C4-2B (cell line): ENCODE measurements around the gene MTR.
A peak's percentile ranks its signal among the peaks of the same experiment; 100 is the strongest.

Experiments
- H3K27ac ChIP-seq: fragments of 450-650 bp; 2 replicates; pipeline ENCODE4 v1.5.1; 2017
- CTCF ChIP-seq: fragments of 450-650 bp; conservative IDR thresholded peaks from 2 replicates; pipeline ENCODE4 v1.5.1; 2017; ENCODE audit warnings: mild to moderate bottlenecking
- ZFX ChIP-seq: fragments of 450-650 bp; IDR thresholded peaks from 2 replicates; pipeline ENCODE4 v1.6.1; 2017

Gene MTR

GRCh38 chr1:236753516-236753915 lies 41.6 kb upstream of the MTR start:
- peak; percentile 63 for TF ChIP-seq CTCF
- no peak for TF ChIP-seq ZFX

GRCh38 chr1:236753964-236754363 lies 41.1 kb upstream of the MTR start:
- no peak for TF ChIP-seq ZFX
- H3K27ac ChIP-seq = no peak overlapping the region

More at GRCh38 chr1:236753516-236753915, 41.6 kb upstream of the MTR start:
- H3K27ac ChIP-seq = no peak overlapping the region

- TF ChIP-seq ZFX = no peak
- TF ChIP-seq CTCF = no peak
- H3K27ac ChIP-seq = no peak overlapping the region
Observed at GRCh38 chr1:236754525-236755210, 40.4 kb upstream of the MTR start.

- TF ChIP-seq CTCF (no peak), ZFX (no peak)
- no peak overlapping the region for H3K27ac ChIP-seq
Observed at GRCh38 chr1:236757640-236758039, 37.5 kb upstream of the MTR start.

- H3K27ac ChIP-seq = no peak overlapping the region
- peak; percentile 88 for TF ChIP-seq CTCF
- no peak for TF ChIP-seq ZFX
Observed at GRCh38 chr1:236759252-236759859, 35.7 kb upstream of the MTR start.

- TF ChIP-seq ZFX = no peak
- TF ChIP-seq CTCF = no peak
- no peak overlapping the region for H3K27ac ChIP-seq
Observed at GRCh38 chr1:236760480-236760879, 34.6 kb upstream of the MTR start.

GRCh38 chr1:236760986-236761385 lies 34.1 kb upstream of the MTR start:
- no peak overlapping the region for H3K27ac ChIP-seq
- TF ChIP-seq CTCF (no peak), ZFX (no peak)
